Choroid plexus epithelial cell (primary cell): ENCODE measurements around the gene LRRC8D.
"Not testable (repeated sequence)": the region's sequence is repeated elsewhere in the genome, so short reads cannot be mapped to it uniquely, and the experiment has no call there.

Source experiments
- DNase-seq: peaks from one replicate; pipeline ENCODE4 v3.0.0-alpha.2; 2010; ENCODE audit warnings: low read depth
- H3K4me3 ChIP-seq: 2 replicates; pipeline ENCODE4 v1.5.1; 2011; ENCODE audit warnings: low read depth, mild to moderate bottlenecking, control low read depth, low read length, moderate library complexity
- TF ChIP-seq, protein P1 (sequence below): conservative IDR thresholded peaks from 2 replicates; pipeline ENCODE4 v1.5.1; 2011; ENCODE audit warnings: low read depth, mild to moderate bottlenecking, control low read depth, inconsistent platforms, low read length, moderate library complexity

LRRC8D gene

DNA sequence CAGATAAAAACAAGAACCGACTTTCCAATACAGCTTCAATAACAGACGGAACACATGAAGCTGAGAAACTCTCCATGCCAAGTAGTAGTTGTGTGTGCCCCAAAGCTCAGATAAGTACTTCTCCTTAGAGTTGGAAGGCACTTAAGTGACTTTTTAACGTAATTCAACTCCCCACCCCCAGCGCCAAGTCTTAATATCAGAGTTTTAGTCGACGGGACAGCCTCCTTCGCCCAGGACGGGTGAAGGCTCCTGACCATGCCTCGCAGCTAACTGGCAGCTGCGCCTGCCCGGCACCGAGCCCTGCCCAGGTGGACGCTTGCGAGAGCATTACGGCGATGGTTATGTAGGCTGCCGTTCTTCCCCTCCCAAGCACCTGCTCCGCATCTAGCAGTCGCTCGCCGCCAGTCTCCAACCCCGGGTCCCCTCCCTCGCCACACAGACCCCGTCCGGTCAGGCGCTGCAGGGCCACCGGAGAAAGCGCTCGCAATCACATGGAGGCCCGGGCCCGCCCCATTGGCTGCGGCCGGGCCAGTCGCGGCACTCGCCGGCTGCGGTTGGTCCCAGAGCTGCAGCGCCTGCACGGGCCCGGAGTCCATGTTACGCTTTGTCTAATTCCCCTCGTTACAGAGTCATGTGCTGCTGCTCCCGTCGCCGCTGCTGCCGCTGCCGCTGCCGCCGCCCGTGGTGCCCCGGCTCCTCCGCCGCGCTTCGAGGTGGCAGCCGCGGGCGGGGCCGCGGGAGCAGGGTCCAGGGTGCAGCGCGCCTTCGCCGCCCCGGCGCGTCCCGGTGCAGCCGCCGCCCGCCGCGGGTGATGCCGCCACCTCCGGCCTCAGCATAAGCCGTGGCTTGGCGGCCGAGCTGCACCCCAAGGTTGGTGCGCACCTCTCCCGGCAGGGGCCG, at the start of gene LRRC8D:
Gene LRRC8D (plus strand): TSS at position 611 of the 900 bp plus-strand sequence. CDS start 112,037 bp downstream, outside the sequence.
- TF ChIP-seq, protein P1, sequence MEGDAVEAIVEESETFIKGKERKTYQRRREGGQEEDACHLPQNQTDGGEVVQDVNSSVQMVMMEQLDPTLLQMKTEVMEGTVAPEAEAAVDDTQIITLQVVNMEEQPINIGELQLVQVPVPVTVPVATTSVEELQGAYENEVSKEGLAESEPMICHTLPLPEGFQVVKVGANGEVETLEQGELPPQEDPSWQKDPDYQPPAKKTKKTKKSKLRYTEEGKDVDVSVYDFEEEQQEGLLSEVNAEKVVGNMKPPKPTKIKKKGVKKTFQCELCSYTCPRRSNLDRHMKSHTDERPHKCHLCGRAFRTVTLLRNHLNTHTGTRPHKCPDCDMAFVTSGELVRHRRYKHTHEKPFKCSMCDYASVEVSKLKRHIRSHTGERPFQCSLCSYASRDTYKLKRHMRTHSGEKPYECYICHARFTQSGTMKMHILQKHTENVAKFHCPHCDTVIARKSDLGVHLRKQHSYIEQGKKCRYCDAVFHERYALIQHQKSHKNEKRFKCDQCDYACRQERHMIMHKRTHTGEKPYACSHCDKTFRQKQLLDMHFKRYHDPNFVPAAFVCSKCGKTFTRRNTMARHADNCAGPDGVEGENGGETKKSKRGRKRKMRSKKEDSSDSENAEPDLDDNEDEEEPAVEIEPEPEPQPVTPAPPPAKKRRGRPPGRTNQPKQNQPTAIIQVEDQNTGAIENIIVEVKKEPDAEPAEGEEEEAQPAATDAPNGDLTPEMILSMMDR, result no peak

DNA sequence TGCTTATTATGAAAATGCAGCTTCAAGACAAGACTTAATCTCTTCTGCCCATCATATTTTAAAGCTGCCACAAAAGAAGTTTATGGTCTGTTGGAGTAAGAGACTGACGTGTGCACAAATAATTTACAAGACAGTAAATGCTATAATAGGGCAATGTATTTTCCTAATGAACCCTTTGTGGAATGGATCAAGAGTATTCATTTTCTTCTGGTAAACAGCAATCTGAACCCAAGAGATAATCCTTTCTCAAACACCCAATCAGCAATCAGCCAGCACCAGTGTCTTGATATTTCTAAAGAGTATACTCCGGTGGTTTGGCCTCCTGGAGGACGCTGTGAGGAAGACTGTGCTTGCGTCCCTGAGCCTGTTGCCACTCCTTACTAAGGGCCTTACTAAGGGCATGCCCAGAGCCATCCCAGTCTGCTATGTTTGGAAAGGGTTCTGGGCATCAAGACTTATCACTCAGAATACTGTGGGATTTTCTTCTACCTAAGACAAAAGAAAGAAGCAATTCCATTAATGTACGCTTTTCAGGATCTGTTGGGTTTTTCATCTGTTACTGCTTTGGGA, 48.8 kb upstream of the LRRC8D start:
- TF ChIP-seq, protein P1, result no peak
- no peak overlapping the region for H3K4me3 ChIP-seq
- no peak for DNase-seq

More for the DNA sequence above, at the start of gene LRRC8D:
- peak; percentile 80 for DNase-seq
- H3K4me3 ChIP-seq, result peak within 1 kb of the TSS; percentile 80

DNA sequence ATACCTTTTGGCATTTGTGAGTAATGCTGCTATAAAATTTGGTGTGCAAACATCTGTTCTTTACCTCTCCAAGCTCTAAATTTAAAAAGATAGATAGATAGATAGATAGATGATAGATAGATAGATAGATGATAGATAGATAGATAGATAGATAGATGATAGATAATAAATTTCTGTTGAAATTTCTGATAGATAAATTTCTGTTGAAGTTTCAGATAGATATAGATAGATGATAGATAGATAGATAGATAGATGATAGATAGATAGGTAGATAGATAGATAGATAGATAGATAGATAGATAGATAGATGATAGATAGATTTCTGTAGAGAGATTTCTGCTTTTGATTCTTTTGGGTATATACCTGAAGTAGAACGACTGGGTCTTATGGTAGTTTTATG, 44.7 kb upstream of the LRRC8D start:
- H3K4me3 ChIP-seq, DNase-seq: not testable (repeated sequence)

DNA sequence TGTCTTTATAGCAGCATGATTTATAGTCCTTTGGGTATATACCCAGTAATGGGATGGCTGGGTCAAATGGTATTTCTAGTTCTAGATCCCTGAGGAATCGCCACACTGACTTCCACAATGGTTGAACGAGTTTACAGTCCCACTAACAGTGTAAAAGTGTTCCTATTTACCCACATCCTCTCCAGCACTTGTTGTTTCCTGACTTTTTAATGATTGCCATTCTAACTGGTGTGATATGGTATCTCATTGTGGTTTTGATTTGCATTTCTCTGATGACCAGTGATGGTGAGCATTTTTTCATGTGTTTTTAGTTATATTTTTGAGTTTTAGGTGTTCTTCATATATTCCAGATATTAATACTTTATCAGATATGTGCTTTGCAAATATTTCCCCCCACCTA, 43.6 kb upstream of the LRRC8D start:
- DNase-seq, H3K4me3 ChIP-seq: not testable (repeated sequence)

DNA sequence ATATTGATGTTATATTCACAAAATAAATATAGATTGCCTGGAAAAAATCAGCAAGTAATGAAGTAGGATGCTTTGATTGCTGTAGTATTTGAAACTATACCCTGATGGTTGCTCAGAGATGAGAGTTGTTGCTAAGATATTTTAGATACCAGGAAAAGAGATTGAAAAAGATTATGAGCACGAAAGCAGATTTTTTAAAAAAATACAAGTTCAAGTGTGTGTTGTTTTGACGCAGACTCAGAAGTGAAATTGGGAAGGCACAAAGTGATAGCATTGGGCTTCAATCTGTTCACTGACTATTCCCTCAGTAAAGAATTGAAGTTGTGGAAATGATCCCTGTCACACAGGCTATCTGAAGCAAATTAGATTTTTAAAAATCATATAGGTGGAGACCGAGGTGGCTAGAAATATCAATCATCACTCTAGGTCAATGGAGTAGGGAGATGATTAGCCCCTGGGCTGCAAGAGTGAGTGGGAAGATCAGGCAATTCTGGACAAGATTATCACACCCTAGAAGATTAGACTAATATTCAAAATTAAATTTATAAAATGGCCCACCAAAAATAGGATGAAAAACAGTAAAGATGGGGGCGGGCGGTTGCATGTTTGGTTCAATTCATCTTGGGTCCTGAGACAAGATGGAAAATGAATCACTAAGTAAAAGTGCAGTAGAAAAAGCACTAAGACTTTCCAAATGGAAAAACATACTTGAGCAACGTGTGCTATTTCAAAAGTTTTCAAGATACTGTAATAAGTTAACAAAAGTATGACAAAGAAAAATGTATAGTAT, 41.5 kb upstream of the LRRC8D start:
- no peak overlapping the region for H3K4me3 ChIP-seq
- DNase-seq, result no peak
- TF ChIP-seq, protein P1, result no peak

DNA sequence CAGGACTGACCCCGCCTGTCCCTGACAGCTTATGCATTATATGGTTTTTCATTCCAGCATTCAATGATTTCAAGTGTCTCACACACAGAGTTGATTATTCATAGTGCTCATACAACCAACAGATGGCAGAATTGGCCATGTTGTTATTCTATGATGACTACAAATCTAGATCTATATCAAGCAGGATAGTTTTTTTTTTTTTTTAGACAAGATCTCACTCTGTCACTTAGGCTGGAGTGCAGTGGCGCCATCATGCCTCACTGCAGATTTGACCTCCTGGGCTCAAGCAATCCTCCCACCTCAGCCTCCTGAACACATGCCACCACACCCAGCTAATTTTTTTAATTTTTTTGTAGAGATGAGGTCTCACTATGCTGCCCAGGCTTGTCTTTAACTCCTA, 40.1 kb upstream of the LRRC8D start:
- H3K4me3 ChIP-seq, result no peak overlapping the region
- DNase-seq, result peak; percentile 85
- TF ChIP-seq, protein P1, result peak; percentile 61

DNA sequence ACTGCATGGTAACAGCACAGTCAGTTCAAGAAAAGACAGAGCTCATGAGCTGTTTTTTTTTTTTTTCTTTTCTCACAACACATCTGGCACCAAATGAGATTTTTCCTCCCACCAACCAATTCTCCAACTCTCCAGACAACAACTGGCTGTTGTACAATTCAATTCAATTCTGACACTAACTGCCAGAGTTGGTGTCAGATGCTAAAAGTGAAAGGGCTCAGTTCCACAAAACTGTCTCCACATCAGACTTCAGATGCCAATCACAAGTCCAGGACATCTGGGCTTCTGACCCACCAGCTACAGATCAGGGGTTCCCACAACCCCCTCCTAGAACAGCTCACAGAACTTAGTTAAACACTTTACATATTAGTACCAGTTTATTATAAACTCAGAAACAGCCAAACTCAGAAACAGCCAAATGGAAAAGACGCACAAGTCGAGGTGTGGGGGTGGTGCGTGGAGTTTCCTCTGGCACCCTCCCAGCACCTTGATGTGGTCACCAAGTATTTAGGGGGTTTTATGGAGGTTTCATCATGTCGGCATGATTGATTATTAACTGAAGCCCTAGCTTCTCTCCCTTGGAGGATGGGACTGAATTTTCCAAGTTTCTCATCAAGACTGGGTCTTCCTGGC, 39.2 kb upstream of the LRRC8D start:
- TF ChIP-seq, protein P1, result no peak
- no peak for DNase-seq
- no peak overlapping the region for H3K4me3 ChIP-seq
